NK-92 treated with Interleukin-12 subunit alpha and Interleukin-12 subunit beta, amount 100 ng/mL, for 24 hours (cell line): ENCODE measurements around the gene OLFML2B.
"Not testable (repeated sequence)": the region's sequence is repeated elsewhere in the genome, so short reads cannot be mapped to it uniquely, and the experiment has no call there.

Source experiments
- DNase-seq: peaks from one replicate; lab custom pipeline; 2025; lab: John Stamatoyannopoulos, UW

The OLFML2B gene

GRCh38 chr1:162023547-162024501 is at the start of gene OLFML2B:
Gene OLFML2B, minus strand, starts transcription at chr1:162023869. Its CDS starts 439 bp downstream, at chr1:162023430.
- DNase-seq = no peak

DNA sequence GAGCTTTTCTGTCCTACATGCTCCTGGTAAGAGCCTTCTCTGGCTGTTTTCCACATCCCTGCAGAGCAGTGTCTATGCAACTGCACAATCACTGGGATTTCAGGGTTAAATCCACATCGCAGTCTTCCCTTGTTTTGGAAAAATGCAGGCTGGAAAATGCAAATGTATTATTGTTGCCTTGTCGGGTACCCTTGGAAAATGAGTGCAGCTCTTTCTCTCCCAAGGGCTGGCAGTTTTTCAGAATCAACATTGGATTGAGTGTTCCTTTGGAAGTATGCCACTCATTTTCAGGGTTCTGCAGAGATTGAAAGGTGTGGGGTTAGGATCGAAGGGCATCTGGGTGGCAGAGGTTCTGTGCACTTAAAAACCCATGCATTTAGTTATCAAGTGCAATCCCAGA is 49.1 kb upstream of the OLFML2B start:
- no peak for DNase-seq

GRCh38 chr1:162070825-162071224 is 47.2 kb upstream of the OLFML2B start:
- DNase-seq = no peak

DNA sequence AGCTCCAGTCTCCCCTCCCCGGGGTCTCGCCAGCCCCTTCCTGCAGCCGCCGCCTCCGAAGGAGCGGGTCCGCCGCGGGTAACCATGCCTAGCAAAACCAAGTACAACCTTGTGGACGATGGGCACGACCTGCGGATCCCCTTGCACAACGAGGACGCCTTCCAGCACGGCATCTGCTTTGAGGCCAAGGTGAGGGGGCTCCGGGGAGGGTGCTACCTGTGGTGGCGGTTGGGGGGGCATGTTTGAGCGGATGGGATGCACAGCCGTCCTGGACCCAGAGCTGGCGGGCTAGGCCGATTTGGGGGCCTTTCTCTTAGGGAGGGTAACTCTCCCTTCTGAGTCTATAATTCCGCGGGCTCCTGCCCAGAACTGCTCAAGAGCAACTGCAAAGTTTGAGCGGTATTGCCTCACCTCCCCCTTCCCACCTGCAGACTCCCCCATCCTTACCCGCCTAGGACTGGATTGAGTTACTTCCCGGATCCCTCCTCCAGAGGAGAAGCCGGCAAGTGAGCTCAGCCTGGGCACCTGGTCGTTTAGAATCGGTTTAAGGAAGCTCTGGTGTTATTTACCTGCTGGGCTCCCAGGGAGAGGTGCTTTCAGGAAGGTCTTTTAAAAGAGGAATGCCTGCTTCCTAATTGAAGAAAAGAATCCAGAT is 46.6 kb upstream of the OLFML2B start:
- no peak for DNase-seq

- DNase-seq = peak; percentile 65
Observed at GRCh38 chr1:162069334-162070093, 45.8 kb upstream of the OLFML2B start, which contains the start of gene NOS1AP. Gene NOS1AP, plus strand, starts transcription at chr1:162069691. Its CDS starts 487 bp downstream, at chr1:162070178.

GRCh38 chr1:162068301-162068700 is 44.6 kb upstream of the OLFML2B start:
- DNase-seq = no peak

DNA sequence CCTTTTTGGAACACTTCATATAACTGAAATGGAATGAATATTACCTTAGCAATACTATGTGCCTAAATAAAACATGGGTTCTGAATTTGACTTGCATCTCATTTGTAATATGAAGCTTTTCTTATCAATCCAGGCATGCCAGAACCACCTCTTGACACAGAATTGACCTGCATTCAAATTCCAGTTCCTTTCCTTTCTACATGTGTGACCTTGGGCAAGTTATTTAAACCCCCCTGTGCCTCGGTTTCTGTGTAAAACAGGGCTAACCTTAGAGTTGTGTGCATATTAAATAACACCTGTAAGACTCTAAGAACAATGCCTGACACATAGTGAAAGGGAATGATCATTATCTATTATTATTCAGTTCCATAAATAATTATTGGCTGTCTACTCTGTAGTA is 43.8 kb upstream of the OLFML2B start:
- no peak for DNase-seq

DNA sequence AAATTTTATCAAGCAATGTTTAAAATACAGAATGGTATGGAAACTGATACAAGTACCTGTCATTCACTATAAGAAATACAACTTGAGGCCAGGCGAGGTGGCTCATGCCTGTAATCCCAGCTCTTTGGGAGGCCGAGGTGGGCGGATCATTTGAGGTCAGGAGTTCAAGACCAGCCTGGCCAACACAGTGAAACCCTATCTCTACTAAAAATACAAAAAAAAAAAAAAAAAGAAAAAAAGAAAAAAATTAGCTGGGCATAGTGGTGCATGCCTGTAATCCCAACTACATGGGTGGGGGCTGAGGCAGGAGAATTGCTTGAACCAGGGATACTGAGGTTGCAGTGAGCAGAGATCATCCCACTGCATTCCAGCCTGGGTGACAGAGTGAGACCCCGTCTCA is 43.2 kb upstream of the OLFML2B start:
- not testable (repeated sequence) for DNase-seq

- no peak for DNase-seq
Observed at GRCh38 chr1:162065016-162065415, 41.3 kb upstream of the OLFML2B start.

DNA sequence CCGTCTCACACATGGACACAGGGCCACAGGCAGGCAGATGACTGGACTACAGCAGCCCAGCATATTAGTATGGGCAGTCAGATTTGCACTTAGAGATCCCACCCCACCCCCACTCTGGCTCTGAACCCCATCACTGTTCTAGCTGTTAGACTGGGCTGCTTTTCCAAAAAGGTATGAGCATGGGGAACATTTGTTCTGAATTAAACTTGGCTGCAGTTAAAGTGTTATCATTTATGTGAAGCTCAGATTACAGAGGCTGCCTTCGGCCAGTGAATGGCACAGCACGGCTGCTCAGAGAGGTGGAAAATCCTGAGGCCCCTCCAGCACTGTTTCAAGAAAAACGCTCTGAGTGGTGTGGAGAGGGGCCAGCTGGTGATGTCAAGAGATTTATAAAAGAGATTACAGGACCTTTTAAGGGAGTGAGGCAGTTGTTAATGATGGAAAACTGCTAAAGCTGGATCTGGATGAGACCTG is 38.9 kb upstream of the OLFML2B start:
- DNase-seq = no peak

GRCh38 chr1:162060314-162060713 is 36.6 kb upstream of the OLFML2B start:
- no peak for DNase-seq

DNA sequence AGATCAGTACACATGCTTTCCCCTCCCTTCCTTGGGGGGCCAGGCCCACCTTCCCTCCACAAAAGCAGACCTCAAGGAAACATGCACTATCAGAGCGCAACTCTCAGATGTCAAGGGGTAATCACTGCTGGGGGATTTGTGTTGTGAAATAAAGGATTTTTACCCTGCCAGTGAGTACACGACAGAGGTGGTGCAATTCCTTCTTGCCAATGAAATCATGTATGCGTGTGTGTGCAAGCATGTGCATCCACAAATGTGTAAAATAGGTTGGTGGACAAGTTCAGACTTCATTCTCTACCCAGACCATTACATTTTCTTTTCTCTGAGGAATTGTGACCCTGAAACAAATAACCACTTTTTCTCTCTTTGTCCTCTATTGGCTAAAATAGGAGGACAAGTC is 36.1 kb upstream of the OLFML2B start:
- no peak for DNase-seq

DNA sequence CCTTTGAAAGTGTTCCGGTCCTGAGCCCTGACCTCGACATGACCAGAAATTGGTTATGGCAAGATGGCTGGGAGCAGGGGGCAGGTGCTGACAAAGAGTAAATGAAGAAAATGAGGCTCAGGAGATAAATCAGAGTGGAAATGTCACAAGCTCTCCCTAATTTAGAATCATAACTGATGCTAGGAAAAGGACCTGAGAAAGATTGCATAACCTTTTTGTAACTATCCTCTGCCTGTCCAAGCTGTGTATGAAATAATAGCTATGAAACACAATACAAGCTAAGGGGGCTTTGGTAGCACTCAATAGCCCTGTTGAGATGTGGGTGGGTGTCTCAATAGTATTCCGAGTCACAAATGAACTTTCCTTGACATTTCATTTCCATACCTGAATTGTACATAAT is 32.9 kb upstream of the OLFML2B start:
- DNase-seq = no peak

GRCh38 chr1:162056043-162056442 is 32.4 kb upstream of the OLFML2B start:
- DNase-seq = peak; percentile 35

DNA sequence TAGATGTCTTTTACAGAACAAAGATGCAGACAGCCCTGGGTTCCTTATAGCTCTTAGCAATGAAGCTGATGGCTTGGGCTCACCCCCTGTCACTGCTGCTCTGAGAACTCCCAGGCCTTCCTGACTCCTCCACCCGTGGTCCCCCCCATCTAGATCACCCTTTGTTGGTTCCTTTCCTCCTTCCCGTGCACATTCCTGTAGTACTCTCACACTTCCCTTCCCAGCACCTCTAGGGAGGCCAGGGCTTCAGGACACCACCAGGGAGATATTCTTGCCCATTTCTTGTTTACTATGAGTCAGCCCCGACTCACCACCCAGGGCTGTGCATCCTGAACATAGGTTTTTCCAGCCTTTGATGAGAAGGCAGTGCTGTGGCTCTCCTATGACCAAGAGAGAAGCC is 31.4 kb upstream of the OLFML2B start:
- no peak for DNase-seq

DNA sequence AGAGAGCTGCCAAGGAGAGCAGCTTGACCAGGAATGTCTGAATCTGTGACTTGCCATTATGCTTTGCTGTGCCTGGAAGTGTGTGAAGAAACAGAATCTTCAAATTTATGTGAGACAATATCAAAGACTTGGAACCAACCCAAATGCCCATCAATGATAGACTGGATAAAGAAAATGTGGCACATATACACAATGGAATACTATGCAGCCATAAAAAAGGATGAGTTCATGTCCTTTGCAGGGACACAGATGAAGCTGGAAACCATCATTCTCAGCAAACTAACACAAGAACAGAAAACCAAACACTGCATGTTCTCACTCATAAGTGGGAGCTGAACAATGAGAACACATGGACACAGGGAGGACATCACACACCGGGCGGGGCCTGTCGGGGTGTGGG is 30.3 kb upstream of the OLFML2B start:
- not testable (repeated sequence) for DNase-seq

DNA sequence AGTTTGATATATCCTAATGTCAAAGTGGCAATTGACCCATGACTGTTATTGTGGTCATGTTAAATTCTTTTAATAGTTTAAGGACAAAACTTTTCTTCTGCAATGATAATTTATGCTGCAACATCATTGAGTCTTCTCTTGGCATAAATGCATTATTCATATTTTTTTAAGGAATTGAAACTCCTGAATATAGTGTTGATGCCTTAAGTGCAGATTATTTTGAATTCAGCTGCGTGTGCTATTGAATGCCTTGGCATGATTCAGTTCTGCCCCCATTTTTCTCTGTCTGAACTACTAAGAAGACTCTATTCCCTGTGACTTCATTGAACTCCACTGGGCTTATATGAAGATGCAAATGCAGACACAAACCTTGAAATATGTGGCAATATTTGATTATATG is 23.3 kb upstream of the OLFML2B start:
- no peak for DNase-seq

- DNase-seq = no peak
Observed at GRCh38 chr1:162042361-162042760, 18.7 kb upstream of the OLFML2B start.

- DNase-seq = no peak
Observed at GRCh38 chr1:162040657-162041056, 17.0 kb upstream of the OLFML2B start.

- no peak for DNase-seq
Observed at GRCh38 chr1:162040001-162040400, 16.3 kb upstream of the OLFML2B start.

- DNase-seq = no peak
Observed at GRCh38 chr1:162038624-162039023, 15.0 kb upstream of the OLFML2B start.

- no peak for DNase-seq
Observed at GRCh38 chr1:162036163-162036562, 12.5 kb upstream of the OLFML2B start.
